Neutrophil (primary cell): ENCODE results near the gene PLXNA4.

Experiments used
- H3K27ac ChIP-seq: fragments of 200-600 bp; sonication (generic); 2 replicates; pipeline ENCODE4 v1.5.1; 2016; ENCODE audit warnings: mild to moderate bottlenecking, moderate library complexity
- H3K27me3 ChIP-seq: fragments of 200-600 bp; sonication (generic); 2 replicates; pipeline ENCODE4 v1.6.0; 2016; ENCODE audit warnings: mild to moderate bottlenecking
- H3K36me3 ChIP-seq: fragments of 200-600 bp; sonication (generic); 2 replicates; pipeline ENCODE4 v1.5.1; 2017
- H3K4me1 ChIP-seq, 2 experiments: fragments of 200-600 bp in 1 of 2; sonication (generic) in 1 of 2; 1 replicate in 1 of 2; 2 replicates in 1 of 2; pipeline versions ENCODE4 v1.5.1 to v1.6.1; 2013 to 2016; ENCODE audit warnings: low read depth in 1 of 2, low read length in 1 of 2, mild to moderate bottlenecking in 1 of 2, moderate library complexity in 1 of 2; ENCODE audit not compliant: control insufficient read depth in 1 of 2, insufficient read depth in 1 of 2
- H3K4me3 ChIP-seq, 2 experiments: fragments of 200-600 bp in 1 of 2; sonication (generic) in 1 of 2; 1 replicate in 1 of 2; 2 replicates in 1 of 2; pipeline ENCODE4 v1.5.1; 2013 to 2016; ENCODE audit warnings: low read depth in 1 of 2, low read length in 1 of 2, mild to moderate bottlenecking in 1 of 2, moderate library complexity in 1 of 2
- H3K9me3 ChIP-seq: fragments of 200-600 bp; sonication (generic); 2 replicates; pipeline ENCODE4 v1.5.1; 2016
- TF ChIP-seq, protein P1 (sequence below): fragments of 200-600 bp; sonication (generic); IDR thresholded peaks from 2 replicates; pipeline ENCODE4 v1.5.1; 2016; ENCODE audit warnings: antibody characterized with exemption

The PLXNA4 gene

DNA sequence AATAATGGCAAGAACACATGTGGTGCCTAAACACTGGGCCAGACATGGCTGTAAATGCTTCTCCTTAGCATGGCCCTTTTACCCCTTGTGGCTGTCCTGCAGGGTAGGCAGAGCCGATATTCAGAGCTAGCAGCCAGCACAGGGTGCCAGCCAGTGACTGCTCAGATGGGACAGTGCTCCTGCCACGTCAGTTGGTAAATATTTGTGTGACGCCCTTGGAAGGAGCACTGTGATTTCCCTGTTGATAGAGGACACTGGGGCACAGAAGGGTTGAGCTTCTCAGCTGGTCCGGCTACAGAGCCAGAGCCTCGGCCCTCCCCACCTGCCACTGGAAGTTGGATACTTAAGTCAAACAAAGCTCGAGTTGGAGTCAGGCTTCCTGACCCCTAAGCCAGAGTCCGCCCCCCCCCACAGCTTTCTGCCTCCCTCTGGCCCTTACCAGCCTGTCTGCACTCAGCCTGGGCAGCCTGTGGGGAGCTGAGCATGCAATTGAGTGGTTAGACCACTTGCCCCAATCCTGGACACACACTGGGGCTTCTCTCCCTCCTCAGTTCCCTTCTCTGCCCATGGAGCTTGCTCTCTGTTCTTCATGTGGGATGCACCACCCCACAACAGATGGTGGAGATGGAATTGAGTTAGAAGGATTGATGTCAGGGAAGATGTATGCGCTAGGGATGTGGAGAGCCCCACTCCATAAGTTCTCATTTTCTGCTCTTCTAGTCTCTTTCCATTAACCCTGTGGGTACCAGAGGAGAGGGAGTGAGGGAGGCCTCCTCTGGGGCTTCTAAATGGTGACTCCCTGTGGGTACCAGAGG is 350.8 kb downstream of the PLXNA4 start:
- TF ChIP-seq, protein P1, sequence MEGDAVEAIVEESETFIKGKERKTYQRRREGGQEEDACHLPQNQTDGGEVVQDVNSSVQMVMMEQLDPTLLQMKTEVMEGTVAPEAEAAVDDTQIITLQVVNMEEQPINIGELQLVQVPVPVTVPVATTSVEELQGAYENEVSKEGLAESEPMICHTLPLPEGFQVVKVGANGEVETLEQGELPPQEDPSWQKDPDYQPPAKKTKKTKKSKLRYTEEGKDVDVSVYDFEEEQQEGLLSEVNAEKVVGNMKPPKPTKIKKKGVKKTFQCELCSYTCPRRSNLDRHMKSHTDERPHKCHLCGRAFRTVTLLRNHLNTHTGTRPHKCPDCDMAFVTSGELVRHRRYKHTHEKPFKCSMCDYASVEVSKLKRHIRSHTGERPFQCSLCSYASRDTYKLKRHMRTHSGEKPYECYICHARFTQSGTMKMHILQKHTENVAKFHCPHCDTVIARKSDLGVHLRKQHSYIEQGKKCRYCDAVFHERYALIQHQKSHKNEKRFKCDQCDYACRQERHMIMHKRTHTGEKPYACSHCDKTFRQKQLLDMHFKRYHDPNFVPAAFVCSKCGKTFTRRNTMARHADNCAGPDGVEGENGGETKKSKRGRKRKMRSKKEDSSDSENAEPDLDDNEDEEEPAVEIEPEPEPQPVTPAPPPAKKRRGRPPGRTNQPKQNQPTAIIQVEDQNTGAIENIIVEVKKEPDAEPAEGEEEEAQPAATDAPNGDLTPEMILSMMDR: no peak

DNA sequence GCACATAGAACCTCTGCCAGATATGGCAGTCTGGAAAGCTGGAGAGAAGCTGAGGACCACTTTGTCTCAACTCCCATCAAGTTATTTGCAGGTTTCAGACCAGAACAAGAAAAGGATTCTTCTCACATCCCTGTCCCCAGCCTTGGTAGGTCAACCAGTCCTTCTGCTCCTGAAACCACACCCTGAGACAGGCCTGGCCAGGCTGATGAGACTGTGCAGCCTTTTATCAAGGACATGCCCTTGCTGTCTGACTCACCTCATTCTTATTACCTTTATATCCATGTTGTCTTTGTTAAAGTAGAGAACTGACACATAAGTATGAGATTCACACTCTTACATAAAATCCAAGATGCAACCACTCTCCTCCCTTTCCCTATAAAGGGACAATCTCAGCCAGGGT is 354.9 kb downstream of the PLXNA4 start:
- H3K4me1 ChIP-seq: no peaks in the 10 kb centered on the region
- H3K4me3 ChIP-seq: no peak overlapping the region
- TF ChIP-seq, protein P1: no peak
- no peaks in the 10 kb centered on the region for H3K36me3 ChIP-seq
- no peaks in the 10 kb centered on the region for H3K27me3 ChIP-seq
- no peak overlapping the region for H3K27ac ChIP-seq
- H3K9me3 ChIP-seq: no peaks in the 10 kb centered on the region

More for the DNA sequence above, 350.8 kb downstream of the PLXNA4 start:
- H3K27ac ChIP-seq: no peak overlapping the region
- H3K4me3 ChIP-seq: no peak overlapping the region
- H3K36me3 ChIP-seq: no peaks in the 10 kb centered on the region
- no peaks in the 10 kb centered on the region for H3K4me1 ChIP-seq
- H3K27me3 ChIP-seq: no peaks in the 10 kb centered on the region
- H3K9me3 ChIP-seq: no peaks in the 10 kb centered on the region

DNA sequence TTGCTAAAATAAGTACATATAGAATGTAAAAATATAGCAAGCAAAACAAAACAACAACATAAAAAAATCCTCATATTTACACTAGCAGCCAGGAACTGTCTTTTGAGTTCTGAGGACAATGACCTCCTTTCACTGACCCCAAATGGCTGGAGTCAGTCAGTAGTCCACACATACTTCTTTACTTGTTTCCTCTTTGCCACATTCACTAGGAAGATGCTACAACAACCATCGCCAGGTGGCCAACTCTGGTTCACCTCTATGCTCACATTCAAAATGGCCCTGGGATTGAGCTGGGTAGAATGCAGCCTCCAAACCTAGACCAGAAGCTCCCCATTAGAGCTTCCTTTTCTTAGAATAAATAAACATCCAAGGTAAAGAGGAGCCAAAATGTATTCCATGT is 356.2 kb downstream of the PLXNA4 start:
- no peaks in the 10 kb centered on the region for H3K27me3 ChIP-seq
- no peaks in the 10 kb centered on the region for H3K36me3 ChIP-seq
- TF ChIP-seq, protein P1: no peak
- H3K4me3 ChIP-seq: no peak overlapping the region
- H3K4me1 ChIP-seq: no peaks in the 10 kb centered on the region
- no peaks in the 10 kb centered on the region for H3K9me3 ChIP-seq
- H3K27ac ChIP-seq: no peak overlapping the region

DNA sequence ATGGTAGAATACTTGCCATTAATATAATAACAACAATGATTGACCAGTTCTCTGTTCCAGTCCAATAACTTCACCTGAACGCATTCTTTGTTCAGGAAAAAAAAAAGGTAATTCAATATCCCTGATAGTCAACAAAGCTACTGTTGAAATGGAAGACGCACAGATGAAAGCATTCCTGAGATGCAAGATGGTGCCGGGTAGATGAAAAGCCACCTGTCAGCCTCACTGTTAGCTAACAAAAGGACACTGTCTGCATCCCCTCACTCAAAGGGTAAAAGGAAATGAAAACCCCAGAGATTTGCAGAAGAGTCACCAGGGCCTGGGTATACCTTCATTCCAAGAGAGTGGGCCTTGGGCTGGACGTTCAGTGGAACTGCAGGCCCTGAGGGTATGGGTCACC is 357.4 kb downstream of the PLXNA4 start:
- no peak overlapping the region for H3K4me3 ChIP-seq
- TF ChIP-seq, protein P1: no peak
- H3K36me3 ChIP-seq: no peaks in the 10 kb centered on the region
- H3K9me3 ChIP-seq: no peaks in the 10 kb centered on the region
- no peaks in the 10 kb centered on the region for H3K27me3 ChIP-seq
- no peaks in the 10 kb centered on the region for H3K4me1 ChIP-seq
- no peak overlapping the region for H3K27ac ChIP-seq

DNA sequence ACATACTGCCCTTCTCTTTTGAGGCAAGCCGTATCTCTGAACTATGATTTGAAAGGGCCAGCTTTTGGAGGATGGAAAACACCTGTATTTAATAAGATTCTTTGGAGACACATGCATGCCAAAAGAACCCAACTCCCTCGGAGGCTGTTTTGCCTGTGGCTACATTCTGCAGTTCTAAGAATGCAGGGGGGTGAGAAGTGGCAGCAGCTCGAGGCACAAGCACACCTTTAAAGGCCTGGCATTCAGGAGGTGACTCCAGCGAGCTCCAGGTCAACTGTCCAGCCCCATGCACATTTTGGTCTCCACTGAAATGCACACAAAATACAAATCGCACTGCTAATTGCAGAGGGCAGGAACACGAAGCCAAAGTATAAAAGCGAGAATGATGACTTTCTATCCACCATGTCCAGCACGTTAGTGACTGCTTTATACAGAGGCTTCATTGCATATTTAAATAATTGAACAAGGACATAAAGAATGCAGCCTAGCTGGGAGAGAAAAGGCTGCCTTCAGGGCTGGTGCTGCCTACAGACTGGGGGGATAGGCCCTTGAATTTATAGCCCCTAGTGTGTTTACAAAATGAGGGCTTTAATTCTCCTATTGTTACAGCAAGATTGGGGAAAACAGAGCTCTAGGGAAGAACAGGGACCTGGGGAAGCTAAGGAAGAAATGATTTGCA is 359.3 kb downstream of the PLXNA4 start:
- no peak overlapping the region for H3K27ac ChIP-seq
- H3K9me3 ChIP-seq: no peaks in the 10 kb centered on the region
- no peaks in the 10 kb centered on the region for H3K36me3 ChIP-seq
- TF ChIP-seq, protein P1: no peak
- no peaks in the 10 kb centered on the region for H3K4me1 ChIP-seq
- no peak overlapping the region for H3K4me3 ChIP-seq
- H3K27me3 ChIP-seq: no peaks in the 10 kb centered on the region
